Femur (tissue), 1 donor: ENCODE results near the gene ZRANB2.

Experiments
- DNase-seq: peaks from one replicate; pipeline ENCODE4 v3.0.0-alpha.2; 2017

ZRANB2 gene

GRCh38 chr1:71080739-71081696 is at the start of gene ZRANB2:
Gene ZRANB2, minus strand, starts transcription at chr1:71081035. Its CDS starts 40 bp downstream, at chr1:71080995.
- peak; percentile 94 for DNase-seq

GRCh38 chr1:71128060-71128459 is 47.2 kb upstream of the ZRANB2 start:
- DNase-seq = no peak

- DNase-seq = no peak
Observed at GRCh38 chr1:71118086-71118485, 37.3 kb upstream of the ZRANB2 start.

- peak; percentile 20 for DNase-seq
Observed at GRCh38 chr1:71116729-71117128, 35.9 kb upstream of the ZRANB2 start.

GRCh38 chr1:71106658-71107322 is 26.0 kb upstream of the ZRANB2 start:
- DNase-seq = no peak

GRCh38 chr1:71104417-71104816 is 23.6 kb upstream of the ZRANB2 start:
- no peak for DNase-seq

- no peak for DNase-seq
Observed at GRCh38 chr1:71101839-71102376, 21.1 kb upstream of the ZRANB2 start.

- no peak for DNase-seq
Observed at GRCh38 chr1:71097428-71097827, 16.6 kb upstream of the ZRANB2 start.

GRCh38 chr1:71094913-71095312 is 14.1 kb upstream of the ZRANB2 start:
- DNase-seq = no peak

GRCh38 chr1:71093938-71094337 is 13.1 kb upstream of the ZRANB2 start:
- DNase-seq = no peak

- DNase-seq = no peak
Observed at GRCh38 chr1:71089536-71090270, 8.9 kb upstream of the ZRANB2 start.

- DNase-seq = no peak
Observed at GRCh38 chr1:71088645-71089287, 7.9 kb upstream of the ZRANB2 start.

GRCh38 chr1:71087713-71088112 is 6.9 kb upstream of the ZRANB2 start:
- no peak for DNase-seq

- DNase-seq = no peak
Observed at GRCh38 chr1:71087060-71087459, 6.2 kb upstream of the ZRANB2 start.

- DNase-seq = no peak
Observed at GRCh38 chr1:71086331-71086730, 5.5 kb upstream of the ZRANB2 start.

- DNase-seq = no peak
Observed at GRCh38 chr1:71083271-71083670, 2.4 kb upstream of the ZRANB2 start.

GRCh38 chr1:71081697-71082080 is 854 bp upstream of the ZRANB2 start:
- no peak for DNase-seq

GRCh38 chr1:71080230-71080738 is 551 bp downstream of the ZRANB2 start:
- no peak for DNase-seq

- DNase-seq = no peak
Observed at GRCh38 chr1:71074681-71075080, 6.2 kb downstream of the ZRANB2 start.

- DNase-seq = no peak
Observed at GRCh38 chr1:71072273-71072672, 8.6 kb downstream of the ZRANB2 start.

GRCh38 chr1:71071720-71072119 is 9.1 kb downstream of the ZRANB2 start:
- DNase-seq = no peak
